KMS-11 (cell line): ENCODE results near the gene CHD6.

ENCODE experiments used
- H2AFZ ChIP-seq: fragments of 200-600 bp; sonication (generic); 2 replicates; pipeline ENCODE4 v1.6.1; 2016; ENCODE audit warnings: antibody characterized with exemption, mixed run types, low read depth
- H3K27ac ChIP-seq: fragments of 200-600 bp; sonication (generic); 2 replicates; pipeline ENCODE4 v1.6.1; 2016; ENCODE audit warnings: mild to moderate bottlenecking, mixed run types
- H3K27me3 ChIP-seq: fragments of 200-600 bp; sonication (generic); 2 replicates; pipeline ENCODE4 v1.6.1; 2017; ENCODE audit warnings: mild to moderate bottlenecking, low read depth, mixed run types, moderate library complexity; ENCODE audit not compliant: insufficient read depth
- H3K36me3 ChIP-seq: fragments of 200-600 bp; sonication (generic); 2 replicates; pipeline ENCODE4 v1.6.1; 2017; ENCODE audit warnings: mild to moderate bottlenecking, mixed run types; ENCODE audit not compliant: insufficient read depth
- H3K4me1 ChIP-seq: fragments of 200-600 bp; sonication (generic); 2 replicates; pipeline ENCODE4 v1.6.1; 2016; ENCODE audit warnings: mild to moderate bottlenecking, low read depth, mixed run types; ENCODE audit not compliant: poor library complexity, severe bottlenecking
- H3K4me2 ChIP-seq: fragments of 200-600 bp; sonication (generic); 2 replicates; pipeline ENCODE4 v1.7.0; 2016; ENCODE audit warnings: mild to moderate bottlenecking, mixed run types
- H3K4me3 ChIP-seq: fragments of 200-600 bp; sonication (generic); IDR thresholded peaks from 2 replicates; pipeline ENCODE4 v1.6.1; 2017; ENCODE audit warnings: low read depth, low read length, mixed read lengths; ENCODE audit not compliant: insufficient read depth
- H3K79me2 ChIP-seq: fragments of 200-600 bp; sonication (generic); 2 replicates; pipeline ENCODE4 v1.6.1; 2016; ENCODE audit warnings: low read depth, mixed run types; ENCODE audit not compliant: insufficient read depth
- H3K9ac ChIP-seq: fragments of 200-600 bp; sonication (generic); 2 replicates; pipeline ENCODE4 v1.6.1; 2016; ENCODE audit warnings: mild to moderate bottlenecking, mixed run types
- H4K20me1 ChIP-seq: fragments of 200-600 bp; sonication (generic); 2 replicates; pipeline ENCODE4 v1.6.1; 2016; ENCODE audit warnings: mild to moderate bottlenecking, mixed run types; ENCODE audit not compliant: insufficient read depth
- TF ChIP-seq, protein P1 (sequence below): fragments of 200-600 bp; sonication (generic); conservative IDR thresholded peaks from 2 replicates; pipeline ENCODE4 v1.6.1; 2017; ENCODE audit warnings: low read depth, mild to moderate bottlenecking, antibody characterized with exemption, low read length, moderate library complexity, mixed read lengths

Gene CHD6

DNA sequence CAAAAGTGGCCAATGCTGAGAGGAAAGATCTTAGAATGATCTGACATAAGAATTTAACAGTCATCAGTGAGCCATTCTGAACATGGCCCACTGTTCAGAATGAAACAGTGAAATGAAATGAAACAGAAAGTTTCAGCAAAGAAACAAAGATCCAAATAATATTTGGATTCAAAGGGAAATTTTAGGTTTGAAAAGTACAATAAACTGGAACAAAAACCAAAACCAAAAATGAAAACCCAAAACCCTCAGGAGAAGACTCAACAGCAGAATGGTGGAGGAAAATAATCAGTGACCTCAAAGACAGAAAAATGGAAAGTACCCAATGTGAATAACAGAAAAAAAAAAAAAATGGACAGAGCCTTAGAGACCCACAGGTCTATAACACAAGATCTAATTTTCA is 185.4 kb downstream of the CHD6 start:
- Histone ChIP-seq H4K20me1 (no peaks in the 10 kb centered on the region), H3K27ac (peak overlapping the region; percentile 6; the same call in 1 of the 2 replicates), H3K4me2 (peak overlapping the region; percentile 52), H2AFZ (no peak overlapping the region), H3K27me3 (no peaks in the 10 kb centered on the region), H3K4me1 (peaks cover 27% of the 10 kb centered on the region), H3K4me3 (no peak overlapping the region), H3K79me2 (no peaks in the 10 kb centered on the region), H3K9ac (no peak overlapping the region), H3K36me3 (no peaks in the 10 kb centered on the region)
- TF ChIP-seq, protein P1, sequence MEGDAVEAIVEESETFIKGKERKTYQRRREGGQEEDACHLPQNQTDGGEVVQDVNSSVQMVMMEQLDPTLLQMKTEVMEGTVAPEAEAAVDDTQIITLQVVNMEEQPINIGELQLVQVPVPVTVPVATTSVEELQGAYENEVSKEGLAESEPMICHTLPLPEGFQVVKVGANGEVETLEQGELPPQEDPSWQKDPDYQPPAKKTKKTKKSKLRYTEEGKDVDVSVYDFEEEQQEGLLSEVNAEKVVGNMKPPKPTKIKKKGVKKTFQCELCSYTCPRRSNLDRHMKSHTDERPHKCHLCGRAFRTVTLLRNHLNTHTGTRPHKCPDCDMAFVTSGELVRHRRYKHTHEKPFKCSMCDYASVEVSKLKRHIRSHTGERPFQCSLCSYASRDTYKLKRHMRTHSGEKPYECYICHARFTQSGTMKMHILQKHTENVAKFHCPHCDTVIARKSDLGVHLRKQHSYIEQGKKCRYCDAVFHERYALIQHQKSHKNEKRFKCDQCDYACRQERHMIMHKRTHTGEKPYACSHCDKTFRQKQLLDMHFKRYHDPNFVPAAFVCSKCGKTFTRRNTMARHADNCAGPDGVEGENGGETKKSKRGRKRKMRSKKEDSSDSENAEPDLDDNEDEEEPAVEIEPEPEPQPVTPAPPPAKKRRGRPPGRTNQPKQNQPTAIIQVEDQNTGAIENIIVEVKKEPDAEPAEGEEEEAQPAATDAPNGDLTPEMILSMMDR = no peak

DNA sequence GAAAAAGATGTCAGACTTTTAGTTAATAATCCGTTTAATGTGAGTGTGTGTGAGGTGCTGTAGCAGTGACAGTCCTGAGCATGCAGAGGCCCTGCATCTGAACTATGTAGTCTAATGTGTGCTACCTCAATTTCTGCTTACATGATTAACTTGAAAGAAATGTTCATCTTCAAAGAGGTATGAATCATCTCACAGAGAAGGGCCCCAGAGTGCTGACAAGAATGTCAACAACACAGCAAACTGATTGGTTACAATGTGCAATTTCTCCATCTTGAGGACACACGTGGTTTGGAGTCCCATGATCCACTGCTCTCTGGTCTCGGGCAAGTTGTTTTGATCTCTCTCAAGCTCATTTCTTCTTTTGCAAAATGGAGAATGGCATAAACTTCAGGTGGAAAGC is 189.9 kb downstream of the CHD6 start:
- no peak overlapping the region for H2AFZ ChIP-seq
- peaks cover 24% of the 10 kb centered on the region for H3K4me1 ChIP-seq
- H4K20me1 ChIP-seq = no peaks in the 10 kb centered on the region
- no peak overlapping the region for H3K27ac ChIP-seq
- no peak overlapping the region for H3K4me3 ChIP-seq
- TF ChIP-seq, protein P1 = no peak
- no peaks in the 10 kb centered on the region for H3K79me2 ChIP-seq
- H3K9ac ChIP-seq = no peak overlapping the region
- peaks cover 2% of the 10 kb centered on the region; the same call in 1 of the 2 replicates for H3K36me3 ChIP-seq
- no peaks in the 10 kb centered on the region for H3K27me3 ChIP-seq
- H3K4me2 ChIP-seq = no peak overlapping the region

DNA sequence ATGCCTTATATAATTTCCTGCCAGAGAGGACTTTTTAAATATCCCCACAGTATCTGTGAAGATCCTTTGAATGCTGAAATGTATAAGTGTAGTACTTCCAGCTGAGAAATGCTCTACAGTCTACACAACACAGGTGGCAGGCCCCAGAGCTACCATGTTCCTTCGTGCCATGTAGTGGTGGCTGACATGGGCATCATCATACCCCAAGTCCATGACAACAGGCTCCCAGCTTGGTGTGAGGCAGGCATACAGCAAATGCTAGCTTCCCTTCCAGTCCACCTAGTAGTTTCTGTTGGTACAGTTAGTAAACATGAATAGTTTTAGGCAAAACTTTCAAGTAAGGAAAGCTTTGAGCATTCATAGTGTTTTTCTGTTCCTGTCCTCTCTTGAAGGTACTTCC is 190.3 kb downstream of the CHD6 start:
- no peaks in the 10 kb centered on the region for H3K27me3 ChIP-seq
- no peak overlapping the region for H3K27ac ChIP-seq
- H3K4me1 ChIP-seq = peaks cover 19% of the 10 kb centered on the region
- no peaks in the 10 kb centered on the region for H4K20me1 ChIP-seq
- TF ChIP-seq, protein P1 = no peak
- no peaks in the 10 kb centered on the region for H3K79me2 ChIP-seq
- no peak overlapping the region for H3K9ac ChIP-seq
- H3K4me3 ChIP-seq = no peak overlapping the region
- no peak overlapping the region for H3K4me2 ChIP-seq
- peaks cover 6% of the 10 kb centered on the region; the same call in 1 of the 2 replicates for H3K36me3 ChIP-seq
- H2AFZ ChIP-seq = no peak overlapping the region

DNA sequence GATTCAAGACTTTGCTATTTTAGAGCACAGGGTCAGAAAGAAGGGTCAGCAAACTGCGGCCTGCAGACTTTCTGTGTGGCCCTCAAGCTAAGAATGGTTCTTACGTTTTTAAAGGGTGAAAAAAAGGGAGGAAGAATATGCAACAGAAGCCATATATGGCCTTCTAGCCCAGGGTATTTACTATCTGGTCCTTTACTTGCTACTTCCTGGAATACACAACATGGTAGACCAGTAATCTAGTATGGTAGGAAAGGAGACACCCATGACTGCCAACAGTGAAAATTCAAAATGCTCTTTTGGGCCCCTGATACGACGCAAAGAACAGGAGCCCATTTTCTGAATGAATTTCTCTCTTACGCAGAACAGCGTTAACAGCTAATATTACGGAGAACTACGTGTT is 191.2 kb downstream of the CHD6 start:
- no peak overlapping the region for H3K9ac ChIP-seq
- no peak overlapping the region for H3K4me2 ChIP-seq
- H3K36me3 ChIP-seq = peaks cover 6% of the 10 kb centered on the region; the same call in 1 of the 2 replicates

More for the DNA sequence above, 191.2 kb downstream of the CHD6 start:
- TF ChIP-seq, protein P1 = no peak
- no peak overlapping the region for H2AFZ ChIP-seq
- H3K4me3 ChIP-seq = no peak overlapping the region
- H4K20me1 ChIP-seq = no peaks in the 10 kb centered on the region
- H3K27me3 ChIP-seq = no peaks in the 10 kb centered on the region
- H3K79me2 ChIP-seq = no peaks in the 10 kb centered on the region
- H3K27ac ChIP-seq = no peak overlapping the region
- peaks cover 11% of the 10 kb centered on the region for H3K4me1 ChIP-seq
